DOHH2 (cell line): Measurements from ENCODE around the gene NIT1.

Experiments
- H3F3A ChIP-seq: fragments of 200-600 bp; sonication (generic), shearing (Covaris generic); 2 replicates; pipeline ENCODE4 v1.6.0; 2016; ENCODE audit warnings: antibody characterized with exemption, mild to moderate bottlenecking; ENCODE audit not compliant: control insufficient read depth, insufficient read depth
- H3K27ac ChIP-seq: fragments of 200-600 bp; sonication (generic); 2 replicates; pipeline ENCODE4 v1.5.1; 2014; ENCODE audit warnings: low read depth, mild to moderate bottlenecking, low read length, moderate library complexity
- H3K27me3 ChIP-seq: fragments of 200-600 bp; sonication (generic); 2 replicates; pipeline ENCODE4 v1.6.1; 2014; ENCODE audit warnings: mild to moderate bottlenecking, low read length, mixed read lengths; ENCODE audit not compliant: control insufficient read depth
- H3K36me3 ChIP-seq: fragments of 200-600 bp; sonication (generic); 2 replicates; pipeline ENCODE4 v1.6.1; 2014; ENCODE audit warnings: mild to moderate bottlenecking, low read length, moderate library complexity, mixed read lengths; ENCODE audit not compliant: control insufficient read depth
- H3K4me1 ChIP-seq: fragments of 200-600 bp; sonication (generic); 2 replicates; pipeline ENCODE4 v1.6.1; 2014; ENCODE audit warnings: mild to moderate bottlenecking, low read length, mixed read lengths; ENCODE audit not compliant: control insufficient read depth
- H3K4me2 ChIP-seq: fragments of 200-600 bp; sonication (generic); 2 replicates; pipeline ENCODE4 v1.6.0; 2014; ENCODE audit warnings: mild to moderate bottlenecking, low read length, moderate library complexity
- H3K4me3 ChIP-seq: fragments of 200-600 bp; sonication (generic); 2 replicates; pipeline ENCODE4 v1.5.1; 2014; ENCODE audit warnings: mild to moderate bottlenecking, low read length, mixed read lengths
- H3K79me2 ChIP-seq: fragments of 200-600 bp; sonication (generic); 2 replicates; pipeline ENCODE4 v1.6.1; 2014; ENCODE audit warnings: mild to moderate bottlenecking, low read length, mixed read lengths; ENCODE audit not compliant: control insufficient read depth
- H3K9me2 ChIP-seq: fragments of 200-600 bp; sonication (generic); replicated peaks from 2 replicates; pipeline ENCODE4 v1.6.1; 2014; ENCODE audit warnings: mild to moderate bottlenecking, low read length, mixed read lengths; ENCODE audit not compliant: control insufficient read depth
- H3K9me3 ChIP-seq: fragments of 200-600 bp; sonication (generic); 2 replicates; pipeline ENCODE4 v1.6.1; 2014; ENCODE audit warnings: antibody characterized with exemption, low read length, mixed read lengths; ENCODE audit not compliant: control insufficient read depth, insufficient read depth
- H4K20me1 ChIP-seq: fragments of 200-600 bp; sonication (generic); 2 replicates; pipeline ENCODE4 v1.6.0; 2014; ENCODE audit warnings: low read depth, mild to moderate bottlenecking, antibody characterized with exemption, low read length, moderate library complexity; ENCODE audit not compliant: control insufficient read depth, insufficient read depth
- EZH2phosphoT487 ChIP-seq: fragments of 200-600 bp; sonication (generic); IDR thresholded peaks from 2 replicates; pipeline ENCODE4 v1.6.1; 2017; ENCODE audit warnings: borderline replicate concordance, mild to moderate bottlenecking, antibody characterized with exemption, low read length, moderate library complexity, mixed read lengths
- TF ChIP-seq, protein P1 (sequence below): fragments of 200-600 bp; sonication (generic); IDR thresholded peaks from one replicate; pipeline ENCODE4 v1.5.1; 2014; ENCODE audit warnings: antibody characterized with exemption, mild to moderate bottlenecking, low read depth, low read length; ENCODE audit not compliant: poor library complexity, severe bottlenecking

The NIT1 gene

DNA sequence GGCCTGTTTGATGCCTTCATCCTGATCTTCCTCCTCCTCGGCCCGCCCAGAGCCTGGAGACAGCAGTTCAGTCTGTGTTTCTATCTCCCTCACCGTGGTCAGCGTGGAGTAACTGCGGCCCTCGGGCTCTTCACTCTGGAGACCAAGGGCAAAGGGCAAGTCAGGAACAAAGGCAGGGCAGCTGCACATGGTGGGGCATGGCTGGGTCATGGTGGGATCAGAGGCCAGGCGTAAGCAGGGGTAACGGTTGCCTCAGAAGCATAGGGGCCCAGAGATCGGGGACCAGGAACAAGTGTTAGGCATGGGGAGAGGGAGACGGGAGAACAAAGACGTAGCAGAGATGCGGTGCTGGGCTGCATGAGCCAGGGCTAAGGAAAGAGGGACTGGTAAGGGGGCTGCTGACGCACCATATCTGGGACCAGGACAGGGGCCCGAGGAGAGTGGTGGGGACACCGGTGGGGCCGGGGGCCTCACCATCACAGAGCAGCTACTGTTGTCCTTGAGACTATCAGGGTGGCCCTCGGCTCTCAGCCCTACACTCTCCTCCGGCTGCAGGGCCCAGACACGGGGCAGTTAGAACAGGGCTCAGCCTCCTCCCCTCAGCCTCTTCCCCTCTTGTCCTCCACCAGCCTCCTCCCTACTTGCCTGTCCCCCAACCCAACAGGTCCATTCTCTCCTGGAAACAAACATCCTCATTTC is 45.0 kb upstream of the NIT1 start:
- Histone ChIP-seq H3K4me3 (no peak overlapping the region), H3K36me3 (peaks cover 13% of the 10 kb centered on the region), H3K27ac (no peak overlapping the region), H3K4me2 (no peak overlapping the region), H3K4me1 (peaks cover 24% of the 10 kb centered on the region), H3K9me2 (no peaks in the 10 kb centered on the region), H3K9me3 (no peaks in the 10 kb centered on the region), H3K27me3 (no peaks in the 10 kb centered on the region), H4K20me1 (peaks cover 1% of the 10 kb centered on the region; the same call in 1 of the 2 replicates), H3F3A (peaks cover 2% of the 10 kb centered on the region; the same call in 1 of the 2 replicates), H3K79me2 (peaks cover 18% of the 10 kb centered on the region)
- TF ChIP-seq, protein P1, sequence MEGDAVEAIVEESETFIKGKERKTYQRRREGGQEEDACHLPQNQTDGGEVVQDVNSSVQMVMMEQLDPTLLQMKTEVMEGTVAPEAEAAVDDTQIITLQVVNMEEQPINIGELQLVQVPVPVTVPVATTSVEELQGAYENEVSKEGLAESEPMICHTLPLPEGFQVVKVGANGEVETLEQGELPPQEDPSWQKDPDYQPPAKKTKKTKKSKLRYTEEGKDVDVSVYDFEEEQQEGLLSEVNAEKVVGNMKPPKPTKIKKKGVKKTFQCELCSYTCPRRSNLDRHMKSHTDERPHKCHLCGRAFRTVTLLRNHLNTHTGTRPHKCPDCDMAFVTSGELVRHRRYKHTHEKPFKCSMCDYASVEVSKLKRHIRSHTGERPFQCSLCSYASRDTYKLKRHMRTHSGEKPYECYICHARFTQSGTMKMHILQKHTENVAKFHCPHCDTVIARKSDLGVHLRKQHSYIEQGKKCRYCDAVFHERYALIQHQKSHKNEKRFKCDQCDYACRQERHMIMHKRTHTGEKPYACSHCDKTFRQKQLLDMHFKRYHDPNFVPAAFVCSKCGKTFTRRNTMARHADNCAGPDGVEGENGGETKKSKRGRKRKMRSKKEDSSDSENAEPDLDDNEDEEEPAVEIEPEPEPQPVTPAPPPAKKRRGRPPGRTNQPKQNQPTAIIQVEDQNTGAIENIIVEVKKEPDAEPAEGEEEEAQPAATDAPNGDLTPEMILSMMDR = no peak
- no peak for TF ChIP-seq EZH2phosphoT487

GRCh38 chr1:161073474-161074121 is 44.3 kb upstream of the NIT1 start:
- H3F3A ChIP-seq = peaks cover 2% of the 10 kb centered on the region; the same call in 1 of the 2 replicates
- no peak overlapping the region for H3K4me2 ChIP-seq
- no peaks in the 10 kb centered on the region for H3K9me2 ChIP-seq
- H3K79me2 ChIP-seq = peaks cover 11% of the 10 kb centered on the region
- H3K9me3 ChIP-seq = no peaks in the 10 kb centered on the region
- H3K27me3 ChIP-seq = no peaks in the 10 kb centered on the region
- H3K4me1 ChIP-seq = peaks cover 17% of the 10 kb centered on the region
- H4K20me1 ChIP-seq = no peaks in the 10 kb centered on the region
- H3K27ac ChIP-seq = no peak overlapping the region
- TF ChIP-seq EZH2phosphoT487 = no peak
- TF ChIP-seq, protein P1 = no peak
- H3K4me3 ChIP-seq = no peak overlapping the region
- H3K36me3 ChIP-seq = peaks cover 10% of the 10 kb centered on the region

GRCh38 chr1:161074676-161075368 is 43.1 kb upstream of the NIT1 start:
- no peak overlapping the region for H3K4me2 ChIP-seq
- H3K27me3 ChIP-seq = no peaks in the 10 kb centered on the region
- H3K4me3 ChIP-seq = no peak overlapping the region

More at GRCh38 chr1:161074676-161075368, 43.1 kb upstream of the NIT1 start:
- Histone ChIP-seq H3K79me2 (no peaks in the 10 kb centered on the region), H3F3A (0 out of 2 replicates have a peak, but pooled peaks cover 2% of the 10 kb centered on the region), H3K36me3 (no peaks in the 10 kb centered on the region), H3K27ac (no peak overlapping the region), H3K9me3 (no peaks in the 10 kb centered on the region), H3K9me2 (no peaks in the 10 kb centered on the region), H4K20me1 (no peaks in the 10 kb centered on the region), H3K4me1 (peaks cover 14% of the 10 kb centered on the region)
- no peak for TF ChIP-seq EZH2phosphoT487
- TF ChIP-seq, protein P1 = no peak
